Osteoblast (primary cell): ENCODE data around the gene IFT80. TPM values are rescaled to one million over a fixed set of nuclear protein-coding genes. Genes with fewer than 3 reads are reported as not detected.
A peak's percentile ranks its signal among the peaks of the same experiment; 100 is the strongest.

Source experiments
- DNase-seq: peaks from one replicate; pipeline ENCODE4 v3.0.0; 2011; ENCODE audit warnings: low spot score, mixed read lengths; ENCODE audit not compliant: insufficient read length; ENCODE audit errors: missing footprints
- H2AFZ ChIP-seq: 2 replicates; pipeline ENCODE4 v1.6.0; 2011; ENCODE audit warnings: mild to moderate bottlenecking, low read length
- H3K27ac ChIP-seq: 2 replicates; pipeline ENCODE4 v1.5.1; 2011; ENCODE audit warnings: mild to moderate bottlenecking, low read depth, low read length, moderate library complexity
- H3K27me3 ChIP-seq: 2 replicates; pipeline ENCODE4 v1.6.0; 2012; ENCODE audit warnings: mild to moderate bottlenecking, control low read depth, inconsistent platforms, low read length, moderate library complexity; ENCODE audit not compliant: insufficient read depth
- H3K36me3 ChIP-seq: 2 replicates; pipeline ENCODE4 v1.5.1; 2011; ENCODE audit warnings: mild to moderate bottlenecking, low read length, control low read depth, moderate library complexity; ENCODE audit not compliant: insufficient read depth
- H3K4me1 ChIP-seq: 2 replicates; pipeline ENCODE4 v1.5.1; 2011; ENCODE audit warnings: mild to moderate bottlenecking, low read length, control low read depth, moderate library complexity; ENCODE audit not compliant: insufficient read depth
- H3K4me2 ChIP-seq: 2 replicates; pipeline ENCODE4 v1.6.0; 2011; ENCODE audit warnings: mild to moderate bottlenecking, low read length; ENCODE audit not compliant: insufficient read depth
- H3K4me3 ChIP-seq: fragments of 200-600 bp; sonication (generic); 3 replicates; pipeline ENCODE4 v1.5.1; 2012; ENCODE audit warnings: mild to moderate bottlenecking, low read length, inconsistent platforms; ENCODE audit not compliant: insufficient read depth
- H3K79me2 ChIP-seq: 2 replicates; pipeline ENCODE4 v1.6.0; 2012; ENCODE audit warnings: mild to moderate bottlenecking, low read length, control low read depth, inconsistent platforms; ENCODE audit not compliant: insufficient read depth
- H3K9me3 ChIP-seq: 2 replicates; pipeline ENCODE4 v1.5.1; 2011; ENCODE audit warnings: low read depth, low read length, control low read depth
- H4K20me1 ChIP-seq: 2 replicates; pipeline ENCODE4 v1.6.0; 2012; ENCODE audit warnings: mild to moderate bottlenecking, low read length, control low read depth; ENCODE audit not compliant: insufficient read depth
- total RNA-seq: library from RNA; depleted of rRNA; stranded (reverse); fragments of >200 nt; gene quantifications from 2 replicates; pipeline ENCODE4 v1.2.3, GENCODE V29; 2012
- TF ChIP-seq, protein P1 (sequence below): IDR thresholded peaks from 2 replicates; pipeline ENCODE4 v1.5.1; 2011; ENCODE audit warnings: mild to moderate bottlenecking, low read depth, low read length, moderate library complexity; ENCODE audit errors: extremely low read depth

The IFT80 gene
- total RNA-seq, 1 donor, result 63.0 TPM

DNA sequence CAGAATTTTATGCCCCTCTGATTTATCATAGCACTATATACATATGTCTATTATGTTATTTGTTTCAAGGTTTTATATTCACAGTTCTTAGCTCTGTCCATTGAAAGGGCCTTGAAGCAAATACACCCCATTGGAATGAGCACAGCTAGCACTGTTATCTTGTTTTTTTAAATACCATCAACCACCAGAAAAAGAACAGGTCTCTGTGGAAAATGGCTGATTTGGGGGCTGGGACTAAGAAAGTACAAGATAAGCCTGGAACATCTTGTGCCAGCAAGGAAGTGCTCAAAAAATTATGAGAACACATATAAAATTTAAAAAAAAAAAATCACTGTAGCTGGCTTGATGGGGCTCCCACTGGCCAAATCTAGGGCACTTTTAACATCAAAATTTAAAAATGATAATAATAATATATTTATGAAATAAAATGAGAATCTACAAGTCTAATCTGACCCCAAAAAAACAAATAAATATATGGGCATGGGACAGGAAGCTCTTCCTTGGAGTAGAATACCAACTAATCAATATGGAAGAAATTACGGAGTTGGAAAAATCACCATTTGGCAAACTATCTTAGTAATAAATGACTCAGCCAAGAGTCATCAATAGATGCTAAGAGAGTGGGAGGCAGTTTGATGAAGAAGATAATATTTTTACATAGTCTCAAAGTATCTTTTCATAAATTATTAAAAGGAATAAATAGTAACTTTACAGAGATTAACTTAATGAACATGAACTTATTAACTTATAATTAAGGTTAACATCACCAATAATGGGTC, 20.5 kb downstream of the IFT80 start:
- Histone ChIP-seq H3K9me3 (no peaks in the 10 kb centered on the region), H2AFZ (no peak overlapping the region), H3K27me3 (no peaks in the 10 kb centered on the region), H3K79me2 (peaks cover 7% of the 10 kb centered on the region), H4K20me1 (no peaks in the 10 kb centered on the region), H3K4me2 (peak overlapping the region; percentile 57), H3K27ac (no peak overlapping the region), H3K36me3 (no peaks in the 10 kb centered on the region), H3K4me1 (peaks cover 42% of the 10 kb centered on the region), H3K4me3 (no peak overlapping the region)
- TF ChIP-seq, protein P1, sequence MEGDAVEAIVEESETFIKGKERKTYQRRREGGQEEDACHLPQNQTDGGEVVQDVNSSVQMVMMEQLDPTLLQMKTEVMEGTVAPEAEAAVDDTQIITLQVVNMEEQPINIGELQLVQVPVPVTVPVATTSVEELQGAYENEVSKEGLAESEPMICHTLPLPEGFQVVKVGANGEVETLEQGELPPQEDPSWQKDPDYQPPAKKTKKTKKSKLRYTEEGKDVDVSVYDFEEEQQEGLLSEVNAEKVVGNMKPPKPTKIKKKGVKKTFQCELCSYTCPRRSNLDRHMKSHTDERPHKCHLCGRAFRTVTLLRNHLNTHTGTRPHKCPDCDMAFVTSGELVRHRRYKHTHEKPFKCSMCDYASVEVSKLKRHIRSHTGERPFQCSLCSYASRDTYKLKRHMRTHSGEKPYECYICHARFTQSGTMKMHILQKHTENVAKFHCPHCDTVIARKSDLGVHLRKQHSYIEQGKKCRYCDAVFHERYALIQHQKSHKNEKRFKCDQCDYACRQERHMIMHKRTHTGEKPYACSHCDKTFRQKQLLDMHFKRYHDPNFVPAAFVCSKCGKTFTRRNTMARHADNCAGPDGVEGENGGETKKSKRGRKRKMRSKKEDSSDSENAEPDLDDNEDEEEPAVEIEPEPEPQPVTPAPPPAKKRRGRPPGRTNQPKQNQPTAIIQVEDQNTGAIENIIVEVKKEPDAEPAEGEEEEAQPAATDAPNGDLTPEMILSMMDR, result no peak
- DNase-seq, result peak; percentile 37

DNA sequence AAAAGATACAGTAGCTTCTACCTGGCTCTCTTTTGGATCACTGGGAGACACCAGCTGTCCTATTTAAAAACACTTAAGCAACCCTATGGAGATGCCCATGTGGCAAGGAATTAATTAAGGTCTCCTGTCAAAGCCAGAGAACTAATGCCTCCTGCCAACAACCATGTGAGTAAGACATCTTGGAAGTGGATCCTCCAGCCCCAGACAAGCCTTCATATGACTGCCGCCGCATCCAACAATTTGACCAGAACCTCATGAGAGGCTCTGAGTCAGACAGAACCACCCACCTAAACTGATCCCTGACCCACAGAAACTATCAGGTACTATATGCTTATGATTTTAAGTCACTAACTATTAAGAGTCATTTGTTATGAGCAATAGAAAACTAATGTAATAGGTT, 22.3 kb downstream of the IFT80 start:
- TF ChIP-seq, protein P1, result no peak
- Histone ChIP-seq H3K79me2 (peaks cover 7% of the 10 kb centered on the region), H3K27ac (peak overlapping the region; percentile 50), H3K4me3 (no peak overlapping the region), H3K36me3 (no peaks in the 10 kb centered on the region), H3K4me1 (peaks cover 56% of the 10 kb centered on the region), H3K9me3 (no peaks in the 10 kb centered on the region), H4K20me1 (no peaks in the 10 kb centered on the region), H2AFZ (no peak overlapping the region), H3K27me3 (no peaks in the 10 kb centered on the region), H3K4me2 (no peak overlapping the region)
- DNase-seq, result peak; percentile 22

DNA sequence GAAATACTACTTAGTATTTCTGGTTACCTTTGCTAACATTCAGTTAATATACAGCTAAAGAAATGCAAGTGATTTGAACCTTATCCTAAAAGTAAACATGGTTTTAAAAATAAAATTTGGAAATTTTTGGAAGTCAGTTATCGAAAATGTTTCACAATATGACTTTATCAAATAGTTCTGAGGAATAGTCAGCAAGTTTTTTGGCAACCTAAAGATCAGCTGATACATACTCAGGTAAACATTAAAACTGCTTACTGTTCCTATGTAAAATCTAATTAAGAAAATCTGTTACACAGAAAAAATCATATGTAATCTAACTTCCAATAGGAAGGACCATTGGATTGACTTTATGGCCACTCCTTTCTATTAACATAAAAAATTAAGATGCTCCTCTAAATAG, 24.1 kb downstream of the IFT80 start:
- Histone ChIP-seq H2AFZ (no peak overlapping the region), H3K79me2 (no peaks in the 10 kb centered on the region), H3K9me3 (no peaks in the 10 kb centered on the region), H3K4me1 (peaks cover 53% of the 10 kb centered on the region), H4K20me1 (no peaks in the 10 kb centered on the region), H3K27ac (no peak overlapping the region), H3K4me2 (no peak overlapping the region), H3K27me3 (no peaks in the 10 kb centered on the region), H3K36me3 (peaks cover 3% of the 10 kb centered on the region), H3K4me3 (no peak overlapping the region)
- DNase-seq, result no peak
- TF ChIP-seq, protein P1, result no peak

DNA sequence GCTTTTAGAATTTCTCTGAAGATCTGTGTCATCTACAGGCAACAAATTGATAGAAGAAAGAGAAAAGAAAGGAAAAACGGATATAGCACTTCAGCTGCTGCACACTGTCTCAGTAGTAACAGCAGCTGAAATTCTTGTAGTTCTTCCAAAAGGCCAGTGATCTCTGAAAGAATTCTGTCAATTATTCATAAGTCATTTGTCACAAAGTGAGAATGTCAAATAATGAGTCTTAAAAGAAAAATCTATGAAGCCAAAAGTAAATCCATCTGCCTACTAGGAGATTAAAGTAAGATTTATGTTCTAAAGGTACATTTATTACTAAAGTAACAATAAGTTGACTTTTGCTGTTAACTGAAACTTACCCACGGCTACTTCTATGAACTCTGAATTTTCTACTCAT, 24.6 kb downstream of the IFT80 start:
- H2AFZ ChIP-seq, result no peak overlapping the region
- no peaks in the 10 kb centered on the region for H3K79me2 ChIP-seq
- H3K4me3 ChIP-seq, result no peak overlapping the region
- no peaks in the 10 kb centered on the region for H3K9me3 ChIP-seq
- no peak overlapping the region for H3K27ac ChIP-seq
- no peaks in the 10 kb centered on the region for H3K27me3 ChIP-seq
- no peak for DNase-seq
- peaks cover 3% of the 10 kb centered on the region for H3K36me3 ChIP-seq
- TF ChIP-seq, protein P1, result no peak
- no peak overlapping the region for H3K4me2 ChIP-seq
- peaks cover 52% of the 10 kb centered on the region for H3K4me1 ChIP-seq
- H4K20me1 ChIP-seq, result no peaks in the 10 kb centered on the region
